HepG2 (cell line): Measurements from ENCODE around the gene TIMM17A. TPM values are rescaled to one million over a fixed set of nuclear protein-coding genes. Genes with fewer than 3 reads are reported as not detected.

ENCODE experiments used
- ARHGAP35 ChIP-seq: sonication (generic); formaldehyde crosslinking; IDR thresholded peaks from 2 replicates; pipeline ENCODE4 v1.9.0; 2022; ENCODE audit warnings: mild to moderate bottlenecking, inconsistent platforms, moderate library complexity, missing genetic modification reagents, borderline replicate concordance
- CREM ChIP-seq, 2 experiments: sonication (generic) in 1 of 2; formaldehyde crosslinking in 1 of 2; IDR thresholded peaks; 2 replicates each; pipeline versions ENCODE4 v1.4.0 to v1.6.1; 2016 to 2020; ENCODE audit warnings: antibody characterized with exemption in 1 of 2, mild to moderate bottlenecking in 1 of 2, missing genetic modification reagents in 1 of 2
- GMEB1 ChIP-seq: sonication (generic); formaldehyde crosslinking; IDR thresholded peaks from 2 replicates; pipeline ENCODE4 v1.5.1; 2020; ENCODE audit warnings: missing genetic modification reagents, mild to moderate bottlenecking, borderline replicate concordance
- HMG20B ChIP-seq: conservative IDR thresholded peaks from 2 replicates; pipeline ENCODE4 v1.6.1; 2016; ENCODE audit warnings: missing genetic modification reagents, missing compliant biosample characterization
- KDM1A ChIP-seq: IDR thresholded peaks from 2 replicates; pipeline ENCODE4 v1.6.1; 2016; ENCODE audit warnings: missing compliant biosample characterization
- MEIS2 ChIP-seq: sonication (generic); formaldehyde crosslinking; IDR thresholded peaks from 2 replicates; pipeline ENCODE4 v1.9.0; 2021; ENCODE audit warnings: mild to moderate bottlenecking, missing genetic modification reagents
- NFKBIZ ChIP-seq: IDR thresholded peaks from 2 replicates; pipeline ENCODE4 v1.6.1; 2018; ENCODE audit warnings: missing genetic modification reagents, missing compliant biosample characterization
- NKX3-1 ChIP-seq: sonication (generic); formaldehyde crosslinking; IDR thresholded peaks from 2 replicates; pipeline ENCODE4 v1.5.0; 2020; ENCODE audit warnings: missing genetic modification reagents
- PHF8 ChIP-seq: sonication (generic); formaldehyde crosslinking; IDR thresholded peaks from 2 replicates; pipeline ENCODE4 v1.5.0; 2020; ENCODE audit warnings: missing genetic modification reagents
- SAP130 ChIP-seq: IDR thresholded peaks from 2 replicates; pipeline ENCODE4 v1.6.1; 2016; ENCODE audit warnings: low read depth
- SOX13 ChIP-seq, 3 experiments: fragments of 450-650 bp in 1 of 3; sonication (generic) in 1 of 3; formaldehyde crosslinking in 1 of 3; IDR thresholded peaks in 2 of 3; conservative IDR thresholded peaks in 1 of 3; 2 replicates each; pipeline versions ENCODE4 v1.5.0 to v1.6.1; 2016 to 2020; ENCODE audit warnings: antibody characterized with exemption in 1 of 3, mild to moderate bottlenecking in 1 of 3, missing compliant biosample characterization in 1 of 3, missing genetic modification reagents in 1 of 3, moderate library complexity in 1 of 3
- XRCC5 ChIP-seq: fragments of 200-400 bp; formaldehyde crosslinking; optimal IDR thresholded peaks from 2 replicates; pipeline ENCODE3; 2017; ENCODE audit warnings: mild to moderate bottlenecking, low read length
- ZBTB20 ChIP-seq: sonication (generic); formaldehyde crosslinking; IDR thresholded peaks from 2 replicates; pipeline ENCODE4 v1.8.1; 2023; ENCODE audit warnings: missing genetic modification reagents, low read depth, mild to moderate bottlenecking, borderline replicate concordance
- ZNF260 ChIP-seq: sonication (generic); formaldehyde crosslinking; IDR thresholded peaks from 2 replicates; pipeline ENCODE4 v1.4.0; 2020; ENCODE audit warnings: missing genetic modification reagents, low read depth, mild to moderate bottlenecking, borderline replicate concordance
- ZNF484 ChIP-seq: sonication (generic); formaldehyde crosslinking; IDR thresholded peaks from 2 replicates; pipeline ENCODE4 v1.5.1; 2020; ENCODE audit warnings: mild to moderate bottlenecking, low read depth, missing genetic modification reagents, borderline replicate concordance
- ZNF512 ChIP-seq: sonication (generic); formaldehyde crosslinking; IDR thresholded peaks from 2 replicates; pipeline ENCODE4 v1.4.0; 2020; ENCODE audit warnings: mild to moderate bottlenecking, missing genetic modification reagents
- ZNF530 ChIP-seq: sonication (generic); formaldehyde crosslinking; IDR thresholded peaks from 2 replicates; pipeline ENCODE4 v1.5.0; 2020; ENCODE audit warnings: low read depth, mild to moderate bottlenecking, missing genetic modification reagents
- ZNF670 ChIP-seq: sonication (generic); formaldehyde crosslinking; IDR thresholded peaks from 2 replicates; pipeline ENCODE4 v1.8.0; 2022; ENCODE audit warnings: mild to moderate bottlenecking, missing genetic modification reagents, borderline replicate concordance
- polyA plus RNA-seq, 8 experiments: library from polyadenylated mRNA; depleted of rRNA in 3 of 8; stranded (reverse) in 7 of 8; unstranded in 1 of 8; fragments of >200 nt; fragmentation: Illumina TruSeq in 4 of 8; extraction: Trizol in 4 of 8; gene quantifications; 2 replicates each; pipeline versions ENCODE4 v1.2.1 to v1.2.3, GENCODE V29; 2011 to 2016; ENCODE audit warnings: low read depth in 4 of 8, missing spikeins in 1 of 8, mixed read lengths in 1 of 8; ENCODE audit not compliant: insufficient read depth in 1 of 8
- total RNA-seq, 5 experiments: library from RNA; depleted of rRNA; stranded (reverse); fragments of >200 nt; fragmentation: Illumina TruSeq; extraction: Trizol; gene quantifications; 2 replicates each; pipeline ENCODE4 v1.2.3, GENCODE V29; 2016; ENCODE audit warnings: low read depth in 1 of 5
- TF ChIP-seq, protein P1 (sequence below): sonication (generic); formaldehyde crosslinking; IDR thresholded peaks from 2 replicates; pipeline ENCODE4 v1.8.0; 2023; ENCODE audit warnings: mild to moderate bottlenecking, missing genetic modification reagents
- TF ChIP-seq, protein P2 (sequence below): IDR thresholded peaks from 2 replicates; pipeline ENCODE4 v1.6.1; 2016; ENCODE audit warnings: low read depth, borderline replicate concordance
- TF ChIP-seq, protein P3 (sequence below): IDR thresholded peaks from 2 replicates; pipeline ENCODE4 v1.6.1; 2016; ENCODE audit warnings: missing genetic modification reagents, missing compliant biosample characterization

TIMM17A gene
- total and polyA plus RNA-seq, 2 of the 13 experiments (the other 11 are each of a cell fraction or from before 2014, with no cell fraction given): 50.8 to 97.8 TPM

GRCh38 chr1:202010180-202011015 is 55.1 kb downstream of the TIMM17A start, which contains the start of gene ELF3 (continued):
- 0 out of 2 replicates have a peak, but pooled peaks have one; percentile 41 for TF ChIP-seq SOX13 (IDR thresholded peaks at IDR 0.05)
- TF ChIP-seq SOX13 (CRISPR knock-in tag; conservative IDR thresholded peaks at IDR 0.05 in 1 of 2, IDR thresholded peaks at IDR 0.05 in 1 of 2): peak in 1 of 2 experiments; percentile 33; a peak in 2 of 4 replicates
- peak; percentile 66 for TF ChIP-seq XRCC5
- peak; percentile 41; the same call in 1 of the 2 replicates for TF ChIP-seq CREM (IDR thresholded peaks at IDR 0.05)
- no peak for TF ChIP-seq CREM (CRISPR knock-in tag; IDR thresholded peaks at IDR 0.05)
- TF ChIP-seq ZNF670 (CRISPR knock-in tag): 0 out of 2 replicates have a peak, but pooled peaks have one; percentile 26
- peak; percentile 48; the same call in 1 of the 2 replicates for TF ChIP-seq ZBTB20 (CRISPR knock-in tag)
- TF ChIP-seq, protein P1, sequence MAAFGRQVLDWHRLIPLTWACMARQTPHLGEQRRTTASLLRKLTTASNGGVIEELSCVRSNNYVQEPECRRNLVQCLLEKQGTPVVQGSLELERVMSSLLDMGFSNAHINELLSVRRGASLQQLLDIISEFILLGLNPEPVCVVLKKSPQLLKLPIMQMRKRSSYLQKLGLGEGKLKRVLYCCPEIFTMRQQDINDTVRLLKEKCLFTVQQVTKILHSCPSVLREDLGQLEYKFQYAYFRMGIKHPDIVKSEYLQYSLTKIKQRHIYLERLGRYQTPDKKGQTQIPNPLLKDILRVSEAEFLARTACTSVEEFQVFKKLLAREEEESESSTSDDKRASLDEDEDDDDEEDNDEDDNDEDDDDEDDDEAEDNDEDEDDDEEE: peak; percentile 63; the same call in 1 of the 2 replicates
- 0 out of 2 replicates have a peak, but pooled peaks have one; percentile 23 for TF ChIP-seq ARHGAP35 (CRISPR knock-in tag)
- peak; percentile 53 for TF ChIP-seq PHF8 (CRISPR knock-in tag)
- TF ChIP-seq NKX3-1 (CRISPR knock-in tag): peak; percentile 55; the same call in 1 of the 2 replicates
- no peak for TF ChIP-seq ZNF530 (CRISPR knock-in tag)
- TF ChIP-seq, protein P2, sequence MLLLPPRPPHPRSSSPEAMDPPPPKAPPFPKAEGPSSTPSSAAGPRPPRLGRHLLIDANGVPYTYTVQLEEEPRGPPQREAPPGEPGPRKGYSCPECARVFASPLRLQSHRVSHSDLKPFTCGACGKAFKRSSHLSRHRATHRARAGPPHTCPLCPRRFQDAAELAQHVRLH: peak; percentile 84; the same call in 1 of the 2 replicates
- no peak for TF ChIP-seq KDM1A
- TF ChIP-seq ZNF260 (CRISPR knock-in tag): no peak
- no peak for TF ChIP-seq MEIS2 (CRISPR knock-in tag)
- TF ChIP-seq GMEB1 (CRISPR knock-in tag): peak; percentile 20; the same call in 1 of the 2 replicates
- TF ChIP-seq, protein P3, sequence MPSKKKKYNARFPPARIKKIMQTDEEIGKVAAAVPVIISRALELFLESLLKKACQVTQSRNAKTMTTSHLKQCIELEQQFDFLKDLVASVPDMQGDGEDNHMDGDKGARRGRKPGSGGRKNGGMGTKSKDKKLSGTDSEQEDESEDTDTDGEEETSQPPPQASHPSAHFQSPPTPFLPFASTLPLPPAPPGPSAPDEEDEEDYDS: peak; percentile 100
- peak; percentile 85 for TF ChIP-seq SAP130 (CRISPR knock-in tag)
- no peak for TF ChIP-seq HMG20B
- no peak for TF ChIP-seq ZNF484
- TF ChIP-seq ZNF512 (CRISPR knock-in tag): no peak
- TF ChIP-seq NFKBIZ (CRISPR knock-in tag): peak; percentile 100
